ENCODE data around the gene GDI2. TPM values are rescaled to one million over a fixed set of nuclear protein-coding genes. Genes with fewer than 3 reads are reported as not detected.

GDI2 gene
- polyA plus RNA-seq, 1 donor (not counting 4 experiments of a cell fraction or from before 2014, with no cell fraction given) = 293 TPM

DNA sequence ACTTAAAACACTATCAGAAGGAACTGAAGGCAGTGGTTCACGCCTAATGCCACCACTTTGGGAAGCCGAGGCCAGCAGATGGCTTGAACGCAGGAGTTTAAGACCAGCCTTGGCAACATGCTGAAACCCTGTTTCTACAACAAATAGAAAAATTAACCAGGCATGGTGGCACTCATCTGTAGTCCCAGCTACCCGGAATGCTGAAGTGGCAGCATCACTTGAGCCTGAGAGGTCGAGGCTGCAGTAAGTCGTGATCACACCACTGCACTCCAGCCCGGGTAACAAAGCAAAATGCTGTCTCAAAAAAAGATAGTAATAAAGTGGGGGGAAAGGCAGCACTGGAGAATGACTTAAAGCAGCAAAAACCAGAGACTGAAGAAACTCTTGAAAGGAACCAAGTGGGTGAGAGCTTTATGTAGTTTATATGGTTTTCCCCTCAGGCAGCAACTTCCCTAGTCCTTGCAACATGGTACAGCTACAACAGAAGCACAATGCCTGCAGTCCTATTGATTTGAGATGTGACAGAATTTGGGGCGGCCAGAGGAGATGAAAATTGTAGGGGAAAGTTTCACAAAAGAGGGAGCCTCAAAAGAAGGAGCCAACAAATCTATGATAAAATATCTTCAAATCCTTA, 38.1 kb downstream of the GDI2 start:
- Histone ChIP-seq H3K27me3 (ENCODE audit: control insufficient read depth, extremely low read depth, insufficient read depth, low read length) (no peaks in the 10 kb centered on the region), H3K9me3 (ENCODE audit: control insufficient read depth, low read depth, low read length) (no peaks in the 10 kb centered on the region), H3K27ac (ENCODE audit: control insufficient read depth, insufficient read depth, low read length) (no peak overlapping the region), H3K9ac (ENCODE audit: control insufficient read depth, extremely low read depth, insufficient read depth, low read length) (no peak overlapping the region), H4K20me1 (ENCODE audit: control insufficient read depth, extremely low read depth, insufficient read depth, low read length) (peaks cover 15% of the 10 kb centered on the region), H3K79me2 (ENCODE audit: control insufficient read depth, insufficient read depth, low read length) (peaks cover 81% of the 10 kb centered on the region), H3K4me2 (ENCODE audit: control insufficient read depth, extremely low read depth, insufficient read depth, low read depth, low read length) (no peak overlapping the region), H2AFZ (ENCODE audit: control insufficient read depth, low read length) (no peak overlapping the region), H3K4me3 (ENCODE audit: control insufficient read depth in 2 of 3, extremely low read depth in 1 of 3, insufficient read depth in 2 of 3, low read depth in 1 of 3, low read length in 3 of 3) (no peak overlapping the region), H3K9me1 (ENCODE audit: control insufficient read depth, extremely low read depth, insufficient read depth, low read length) (no peaks in the 10 kb centered on the region), H3K4me1 (ENCODE audit: control insufficient read depth, extremely low read depth, insufficient read depth, low read length) (no peaks in the 10 kb centered on the region), H3K36me3 (ENCODE audit: control insufficient read depth in 2 of 2, extremely low read depth in 1 of 2, insufficient read depth in 2 of 2, low read length in 2 of 2) (peaks cover 16 to 20% of the 10 kb centered on the region in 2 experiments)
- FAIRE-seq = no peak
- dilution Hi-C loops (cut with MboI; ENCODE audit: extremely low pct_ligation_motif_present, low sequenced_read_pairs) = no loop called here
- no peak for TF ChIP-seq EZH2 (IDR thresholded peaks at IDR 0.05; ENCODE audit: low read length)
- TF ChIP-seq, protein P1, sequence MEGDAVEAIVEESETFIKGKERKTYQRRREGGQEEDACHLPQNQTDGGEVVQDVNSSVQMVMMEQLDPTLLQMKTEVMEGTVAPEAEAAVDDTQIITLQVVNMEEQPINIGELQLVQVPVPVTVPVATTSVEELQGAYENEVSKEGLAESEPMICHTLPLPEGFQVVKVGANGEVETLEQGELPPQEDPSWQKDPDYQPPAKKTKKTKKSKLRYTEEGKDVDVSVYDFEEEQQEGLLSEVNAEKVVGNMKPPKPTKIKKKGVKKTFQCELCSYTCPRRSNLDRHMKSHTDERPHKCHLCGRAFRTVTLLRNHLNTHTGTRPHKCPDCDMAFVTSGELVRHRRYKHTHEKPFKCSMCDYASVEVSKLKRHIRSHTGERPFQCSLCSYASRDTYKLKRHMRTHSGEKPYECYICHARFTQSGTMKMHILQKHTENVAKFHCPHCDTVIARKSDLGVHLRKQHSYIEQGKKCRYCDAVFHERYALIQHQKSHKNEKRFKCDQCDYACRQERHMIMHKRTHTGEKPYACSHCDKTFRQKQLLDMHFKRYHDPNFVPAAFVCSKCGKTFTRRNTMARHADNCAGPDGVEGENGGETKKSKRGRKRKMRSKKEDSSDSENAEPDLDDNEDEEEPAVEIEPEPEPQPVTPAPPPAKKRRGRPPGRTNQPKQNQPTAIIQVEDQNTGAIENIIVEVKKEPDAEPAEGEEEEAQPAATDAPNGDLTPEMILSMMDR (optimal IDR thresholded peaks at IDR 0.05 in 1 of 3, IDR thresholded peaks at IDR 0.05 in 1 of 3, conservative IDR thresholded peaks at IDR 0.05 in 1 of 3; ENCODE audit: extremely low read depth in 1 of 3, insufficient read depth in 2 of 3, low read length in 3 of 3) = no peak
- no peak for DNase-seq (ENCODE audit: low read depth, low spot score)

DNA sequence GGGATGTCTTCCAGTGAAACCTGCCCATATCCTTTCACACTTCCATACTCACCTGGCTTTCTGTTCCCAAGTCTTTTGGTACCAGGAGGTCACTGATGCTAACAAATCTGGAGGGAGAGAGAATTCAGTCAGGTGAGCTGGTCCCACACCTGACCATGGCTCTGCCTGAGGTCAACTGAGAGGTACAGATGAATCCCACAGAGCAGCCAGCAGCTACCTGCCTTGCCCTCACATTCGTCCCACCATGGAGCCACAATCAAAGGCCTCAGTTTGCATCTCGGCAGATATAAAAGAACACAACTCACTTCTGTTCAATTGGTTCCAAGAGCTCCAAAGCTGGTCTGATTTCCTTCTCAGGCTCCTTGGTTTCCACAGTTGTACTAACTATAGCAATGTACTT, 47.0 kb downstream of the GDI2 start:
- no peak overlapping the region for H3K27ac ChIP-seq (ENCODE audit: control insufficient read depth, insufficient read depth, low read length)
- FAIRE-seq = no peak
- H3K4me2 ChIP-seq (ENCODE audit: control insufficient read depth, extremely low read depth, insufficient read depth, low read depth, low read length) = no peak overlapping the region
- no peaks in the 10 kb centered on the region for H3K27me3 ChIP-seq (ENCODE audit: control insufficient read depth, extremely low read depth, insufficient read depth, low read length)
- dilution Hi-C loops (cut with MboI; ENCODE audit: extremely low pct_ligation_motif_present, low sequenced_read_pairs) = no loop called here
- no peak for DNase-seq (ENCODE audit: low read depth, low spot score)
- no peaks in the 10 kb centered on the region for H3K4me1 ChIP-seq (ENCODE audit: control insufficient read depth, extremely low read depth, insufficient read depth, low read length)
- TF ChIP-seq EZH2 (IDR thresholded peaks at IDR 0.05; ENCODE audit: low read length) = no peak
- TF ChIP-seq, protein P1 (optimal IDR thresholded peaks at IDR 0.05 in 1 of 3, IDR thresholded peaks at IDR 0.05 in 1 of 3, conservative IDR thresholded peaks at IDR 0.05 in 1 of 3; ENCODE audit: extremely low read depth in 1 of 3, insufficient read depth in 2 of 3, low read length in 3 of 3) = no peak
- H3K9me3 ChIP-seq (ENCODE audit: control insufficient read depth, low read depth, low read length) = no peaks in the 10 kb centered on the region
- H3K9ac ChIP-seq (ENCODE audit: control insufficient read depth, extremely low read depth, insufficient read depth, low read length) = no peak overlapping the region
- H3K79me2 ChIP-seq (ENCODE audit: control insufficient read depth, insufficient read depth, low read length) = peaks cover 22% of the 10 kb centered on the region
- peaks cover 4% of the 10 kb centered on the region for H4K20me1 ChIP-seq (ENCODE audit: control insufficient read depth, extremely low read depth, insufficient read depth, low read length)
- no peak overlapping the region for H3K4me3 ChIP-seq (ENCODE audit: control insufficient read depth in 2 of 3, extremely low read depth in 1 of 3, insufficient read depth in 2 of 3, low read depth in 1 of 3, low read length in 3 of 3)
- H3K36me3 ChIP-seq (ENCODE audit: control insufficient read depth in 2 of 2, extremely low read depth in 1 of 2, insufficient read depth in 2 of 2, low read length in 2 of 2) = peaks cover 22 to 41% of the 10 kb centered on the region in 2 experiments
- H3K9me1 ChIP-seq (ENCODE audit: control insufficient read depth, extremely low read depth, insufficient read depth, low read length) = no peaks in the 10 kb centered on the region
- H2AFZ ChIP-seq (ENCODE audit: control insufficient read depth, low read length) = no peak overlapping the region

Data from keratinocyte (primary cell).